ENCODE data around the gene PIGT. TPM values are rescaled to one million over a fixed set of nuclear protein-coding genes. Genes with fewer than 3 reads are reported as not detected.
"Not testable (repeated sequence)": the region's sequence is repeated elsewhere in the genome, so short reads cannot be mapped to it uniquely, and the experiment has no call there.

PIGT gene
- total RNA-seq, 1 donor from 2014 or later: 55.5 TPM

- Mint-ChIP-seq H3K4me1 (ENCODE audit: low read depth, unreplicated experiment) (no peaks in the 10 kb centered on the region), H3K27me3 (ENCODE audit: unreplicated experiment) (peaks cover 23% of the 10 kb centered on the region), H3K27ac (ENCODE audit: unreplicated experiment) (no peak within 1 kb of the TSS), H3K9me3 (ENCODE audit: unreplicated experiment) (peaks cover 2% of the 10 kb centered on the region), H3K36me3 (ENCODE audit: unreplicated experiment) (peaks cover 4% of the 10 kb centered on the region), H3K4me3 (ENCODE audit: unreplicated experiment) (peak within 1 kb of the TSS; percentile 79)
- DNase-seq: peak; percentile 33
- no peak for TF ChIP-seq CTCF (IDR thresholded peaks at IDR 0.05; ENCODE audit: partially characterized antibody, unreplicated experiment)
Measured at GRCh38 chr20:45469336-45470261, 53.7 kb downstream of the PIGT start, which contains the start of gene WFDC2. WFDC2 (plus strand) TSS chr20:45469753; CDS start chr20:45469782, 29 bp downstream.

GRCh38 chr20:45470262-45470931 lies 54.5 kb downstream of the PIGT start:
- Mint-ChIP-seq H3K9me3 (ENCODE audit: unreplicated experiment) (peaks cover 2% of the 10 kb centered on the region), H3K4me1 (ENCODE audit: low read depth, unreplicated experiment) (no peaks in the 10 kb centered on the region), H3K36me3 (ENCODE audit: unreplicated experiment) (peaks cover 4% of the 10 kb centered on the region), H3K27ac (ENCODE audit: unreplicated experiment) (no peak overlapping the region), H3K27me3 (ENCODE audit: unreplicated experiment) (peaks cover 23% of the 10 kb centered on the region), H3K4me3 (ENCODE audit: unreplicated experiment) (peak overlapping the region; percentile 79)
- TF ChIP-seq CTCF (IDR thresholded peaks at IDR 0.05; ENCODE audit: partially characterized antibody, unreplicated experiment): no peak
- peak; percentile 67 for DNase-seq

GRCh38 chr20:45470937-45471336 lies 55.0 kb downstream of the PIGT start:
- Mint-ChIP-seq H3K4me3 (ENCODE audit: unreplicated experiment) (peak overlapping the region; percentile 79), H3K9me3 (ENCODE audit: unreplicated experiment) (peaks cover 2% of the 10 kb centered on the region), H3K27me3 (ENCODE audit: unreplicated experiment) (peaks cover 23% of the 10 kb centered on the region), H3K36me3 (ENCODE audit: unreplicated experiment) (peaks cover 4% of the 10 kb centered on the region), H3K4me1 (ENCODE audit: low read depth, unreplicated experiment) (no peaks in the 10 kb centered on the region), H3K27ac (ENCODE audit: unreplicated experiment) (no peak overlapping the region)
- no peak for DNase-seq
- no peak for TF ChIP-seq CTCF (IDR thresholded peaks at IDR 0.05; ENCODE audit: partially characterized antibody, unreplicated experiment)

- not testable (repeated sequence) for H3K4me3 Mint-ChIP-seq (ENCODE audit: unreplicated experiment); DNase-seq; H3K36me3 Mint-ChIP-seq (ENCODE audit: unreplicated experiment); H3K27ac Mint-ChIP-seq (ENCODE audit: unreplicated experiment); H3K4me1 Mint-ChIP-seq (ENCODE audit: low read depth, unreplicated experiment); H3K9me3 Mint-ChIP-seq (ENCODE audit: unreplicated experiment)
- peaks cover 25% of the 10 kb centered on the region for H3K27me3 Mint-ChIP-seq (ENCODE audit: unreplicated experiment)
Measured at GRCh38 chr20:45472286-45472685, 56.3 kb downstream of the PIGT start.

Small RNA genes lying within 50 kb of the gene (microRNA-seq; reads per million reads assigned to microRNA genes)
- gene MIR6812 (ENCODE audit: unreplicated experiment): 1.9 reads per million, percentile 11 among the genes with 10 or more reads in this experiment

Other genes starting within 250 kb of the PIGT start
- not detected for gene PI3, start 241.2 kb upstream of the PIGT start, total RNA-seq (ENCODE audit: unreplicated experiment)
- not detected for gene SEMG1, start 209.1 kb upstream of the PIGT start, total RNA-seq (ENCODE audit: unreplicated experiment)
- gene SEMG2, start 194.8 kb upstream of the PIGT start, total RNA-seq (ENCODE audit: unreplicated experiment): not detected
- not detected for gene SLPI, start 161.6 kb upstream of the PIGT start, total RNA-seq (ENCODE audit: unreplicated experiment)
- gene RBPJL, start 109.3 kb upstream of the PIGT start, total RNA-seq (ENCODE audit: unreplicated experiment): not detected
- gene MATN4, start 107.8 kb upstream of the PIGT start, total RNA-seq (ENCODE audit: unreplicated experiment): not detected
- 0.61 TPM for gene SDC4, start 67.7 kb upstream of the PIGT start, total RNA-seq (ENCODE audit: unreplicated experiment)
- gene SYS1, start 53.0 kb upstream of the PIGT start, total RNA-seq (ENCODE audit: unreplicated experiment): 17.7 TPM
- gene TP53TG5, start 37.8 kb upstream of the PIGT start, total RNA-seq (ENCODE audit: unreplicated experiment): not detected
- gene DBNDD2, start 7.9 kb upstream of the PIGT start, total RNA-seq (ENCODE audit: unreplicated experiment): 4.1 TPM
- gene WFDC2, start 53.6 kb downstream of the PIGT start, total RNA-seq (ENCODE audit: unreplicated experiment): 4.8 TPM
- not detected for gene SPINT3, start 99.5 kb downstream of the PIGT start, total RNA-seq (ENCODE audit: unreplicated experiment)
- gene WFDC6, start 123.3 kb downstream of the PIGT start, total RNA-seq (ENCODE audit: unreplicated experiment): not detected
- not detected for gene EPPIN, start 131.3 kb downstream of the PIGT start, total RNA-seq (ENCODE audit: unreplicated experiment)
- not detected for gene WFDC8, start 163.1 kb downstream of the PIGT start, total RNA-seq (ENCODE audit: unreplicated experiment)
- gene WFDC10A, start 213.6 kb downstream of the PIGT start, total RNA-seq (ENCODE audit: unreplicated experiment): not detected
- not detected for gene WFDC9, start 215.1 kb downstream of the PIGT start, total RNA-seq (ENCODE audit: unreplicated experiment)